A549 (cell line): Measurements from ENCODE around the gene SLC6A20. TPM values are rescaled to one million over a fixed set of nuclear protein-coding genes. Genes with fewer than 3 reads are reported as not detected.

ENCODE experiments used
- ATAC-seq, 2 experiments: fragments of 200-7000 bp in 1 of 2; fragments of >200 bp in 1 of 2; cut with Nextera tagmentation in 1 of 2; cut with Tn5 transposase in 1 of 2; 3 replicates each; pipeline versions ENCODE4 v1.8.0 to v1.9.1; 2018 to 2020; ENCODE audit warnings: mild to moderate bottlenecking in 1 of 2, moderate library complexity in 1 of 2
- CTCF ChIA-PET: fragments of 300-600 bp; sonication (Branson Sonifier 250); formaldehyde crosslinking; extraction: SDS; loops from one replicate; lab custom pipeline; 2021; ENCODE audit warnings: antibody characterized with exemption, inconsistent platforms; lab: Yijun Ruan, JAX
- POLR2A ChIA-PET: fragments of 350-600 bp; formaldehyde crosslinking; extraction: SDS; loops from one replicate; lab custom pipeline; 2021; ENCODE audit warnings: antibody characterized with exemption, inconsistent platforms; lab: Yijun Ruan, JAX
- DNase-seq, 2 experiments: peaks; one replicate each; pipeline versions ENCODE4 v3.0.0 to v3.0.0-alpha.2; 2011 to 2016; ENCODE audit warnings: low read depth in 1 of 2, low spot score in 1 of 2
- FAIRE-seq: peaks from 2 replicates; lab custom pipeline; 2011; peaks lifted over from hg19 to GRCh38; lab: Jason Lieb, UNC
- H3K27ac ChIP-seq, 2 experiments: fragments of >200 bp; sonication (Bioruptor Twin); formaldehyde crosslinking; 3 replicates each; pipeline ENCODE4 v1.5.1; 2016 to 2017
- H3K4me1 ChIP-seq: fragments of >200 bp; sonication (Bioruptor Twin); formaldehyde crosslinking; 3 replicates; pipeline ENCODE4 v1.6.1; 2016
- H3K4me2 ChIP-seq: fragments of >200 bp; sonication (Bioruptor Twin); formaldehyde crosslinking; 3 replicates; pipeline ENCODE4 v1.6.1; 2016
- H3K4me3 ChIP-seq: fragments of >200 bp; sonication (Bioruptor Twin); formaldehyde crosslinking; 3 replicates; pipeline ENCODE4 v1.5.1; 2016
- H3K9me3 ChIP-seq: fragments of >200 bp; sonication (Bioruptor Twin); formaldehyde crosslinking; 3 replicates; pipeline ENCODE4 v1.6.1; 2016
- CEBPB ChIP-seq, 2 experiments: fragments of >200 bp in 1 of 2; sonication (Bioruptor Twin) in 1 of 2; formaldehyde crosslinking in 1 of 2; IDR thresholded peaks; 2 replicates each; pipeline ENCODE4 v1.6.1; 2012 to 2016
- CHD2 ChIP-seq: fragments of 150-350 bp; IDR thresholded peaks from 2 replicates; pipeline ENCODE4 v1.6.1; 2014; ENCODE audit warnings: low read length; ENCODE audit not compliant: partially characterized antibody
- EHF ChIP-seq: fragments of 250-450 bp; sonication (Bioruptor Pico); IDR thresholded peaks from 2 replicates; pipeline ENCODE4 v1.5.0; 2020; ENCODE audit warnings: mild to moderate bottlenecking
- EHMT2 ChIP-seq: fragments of 200-600 bp; sonication (generic); IDR thresholded peaks from 2 replicates; pipeline ENCODE4 v1.6.1; 2016; ENCODE audit warnings: antibody characterized with exemption, low read depth, mild to moderate bottlenecking, moderate library complexity
- ESRRA ChIP-seq: fragments of 150-350 bp; IDR thresholded peaks from 2 replicates; pipeline ENCODE4 v1.6.1; 2014; ENCODE audit warnings: mild to moderate bottlenecking, low read length, borderline replicate concordance
- FOSL2 ChIP-seq, 2 experiments: fragments of 450-650 bp in 1 of 2; fragments of >200 bp in 1 of 2; sonication (Bioruptor Twin) in 1 of 2; formaldehyde crosslinking; IDR thresholded peaks; 2 replicates each; pipeline versions ENCODE4 v1.5.0 to v1.6.1; 2016 to 2020; ENCODE audit warnings: mild to moderate bottlenecking in 1 of 2, moderate library complexity in 1 of 2
- GATA3 ChIP-seq: IDR thresholded peaks from 2 replicates; pipeline ENCODE4 v1.6.1; 2012; ENCODE audit warnings: borderline replicate concordance
- HOXA7 ChIP-seq: fragments of 250-450 bp; sonication (Bioruptor Pico); IDR thresholded peaks from 2 replicates; pipeline ENCODE4 v1.5.0; 2020; ENCODE audit warnings: mild to moderate bottlenecking, moderate library complexity
- HOXB5 ChIP-seq: fragments of 250-450 bp; sonication (Bioruptor Pico); IDR thresholded peaks from 2 replicates; pipeline ENCODE4 v1.5.0; 2020; ENCODE audit warnings: mild to moderate bottlenecking, moderate library complexity
- JUNB ChIP-seq: fragments of >200 bp; sonication (Bioruptor Twin); formaldehyde crosslinking; IDR thresholded peaks from 2 replicates; pipeline ENCODE4 v1.6.1; 2016
- MAFK ChIP-seq: fragments of 450-650 bp; IDR thresholded peaks from 2 replicates; pipeline ENCODE4 v1.6.1; 2014; ENCODE audit not compliant: partially characterized antibody
- NFE2L2 ChIP-seq: fragments of 150-350 bp; conservative IDR thresholded peaks from 2 replicates; pipeline ENCODE4 v1.6.1; 2014; ENCODE audit warnings: low read length
- POLR2A ChIP-seq: IDR thresholded peaks from 2 replicates; pipeline ENCODE4 v1.6.1; 2012; ENCODE audit warnings: mild to moderate bottlenecking, low read length
- POLR2AphosphoS2 ChIP-seq: conservative IDR thresholded peaks from 2 replicates; pipeline ENCODE4 v1.6.1; 2012; ENCODE audit warnings: low read length, improper control_type of control experiment, inconsistent platforms
- RCOR1 ChIP-seq: fragments of 150-350 bp; IDR thresholded peaks from 2 replicates; pipeline ENCODE4 v1.6.1; 2014; ENCODE audit warnings: antibody characterized with exemption, low read length, low read depth
- RFX5 ChIP-seq: fragments of 450-650 bp; IDR thresholded peaks from 2 replicates; pipeline ENCODE4 v1.7.1; 2014; ENCODE audit warnings: antibody characterized with exemption, mild to moderate bottlenecking, moderate library complexity
- RNF2 ChIP-seq: fragments of 200-600 bp; sonication (generic); IDR thresholded peaks from 2 replicates; pipeline ENCODE4 v1.6.1; 2016; ENCODE audit warnings: low read depth, mild to moderate bottlenecking, antibody characterized with exemption, moderate library complexity, borderline replicate concordance
- ZC3H11A ChIP-seq: fragments of 450-650 bp; IDR thresholded peaks from 2 replicates; pipeline ENCODE4 v1.6.1; 2014; ENCODE audit warnings: antibody characterized with exemption, mild to moderate bottlenecking
- ZNF302 ChIP-seq: fragments of 250-450 bp; sonication (Bioruptor Pico); IDR thresholded peaks from 2 replicates; pipeline ENCODE4 v1.9.0; 2021; ENCODE audit warnings: inconsistent platforms, mild to moderate bottlenecking, moderate library complexity
- ZSCAN20 ChIP-seq: fragments of 250-450 bp; sonication (Bioruptor Pico); IDR thresholded peaks from 2 replicates; pipeline ENCODE4 v1.8.0; 2022; ENCODE audit warnings: mild to moderate bottlenecking, moderate library complexity
- WGBS: methylation state at CpG from one replicate; pipeline ENCODE4 v1.1.6; 2017; ENCODE audit errors: missing lambda C conversion rate; 5-methylcytosine and 5-hydroxymethylcytosine counted together
- polyA plus RNA-seq, 4 experiments: library from polyadenylated mRNA; depleted of rRNA in 3 of 4; stranded (reverse); fragments of >200 nt; fragmentation: RNase III in 1 of 4; extraction: RNeasy Plus Mini Kit Qiagen cat#74134 plus additional on column Dnase treatment in 1 of 4; gene quantifications; 2 replicates in 3 of 4; 3 replicates in 1 of 4; pipeline ENCODE4 v1.2.3, GENCODE V29; 2011 to 2017
- TF ChIP-seq, protein P1 (sequence below): IDR thresholded peaks from 2 replicates; pipeline ENCODE4 v1.6.1; 2012; ENCODE audit warnings: low read depth, borderline replicate concordance
- TF ChIP-seq, protein P2 (sequence below): IDR thresholded peaks from 2 replicates; pipeline ENCODE4 v1.6.1; 2012
- TF ChIP-seq, protein P3 (sequence below): fragments of >200 bp; sonication (Bioruptor Twin); formaldehyde crosslinking; IDR thresholded peaks from 2 replicates; pipeline ENCODE4 v1.6.1; 2016
- TF ChIP-seq, protein P4 (sequence below): fragments of 450-650 bp; IDR thresholded peaks from 2 replicates; pipeline ENCODE4 v1.6.1; 2014; ENCODE audit warnings: antibody characterized with exemption
- TF ChIP-seq, protein P5 (sequence below): fragments of 250-450 bp; sonication (Bioruptor Pico); IDR thresholded peaks from 2 replicates; pipeline ENCODE4 v1.5.0; 2020; ENCODE audit warnings: low read depth, mild to moderate bottlenecking, moderate library complexity

Gene SLC6A20
- polyA plus RNA-seq, 2 of the 4 experiments (the other 2 are of a cell fraction): not detected

DNA sequence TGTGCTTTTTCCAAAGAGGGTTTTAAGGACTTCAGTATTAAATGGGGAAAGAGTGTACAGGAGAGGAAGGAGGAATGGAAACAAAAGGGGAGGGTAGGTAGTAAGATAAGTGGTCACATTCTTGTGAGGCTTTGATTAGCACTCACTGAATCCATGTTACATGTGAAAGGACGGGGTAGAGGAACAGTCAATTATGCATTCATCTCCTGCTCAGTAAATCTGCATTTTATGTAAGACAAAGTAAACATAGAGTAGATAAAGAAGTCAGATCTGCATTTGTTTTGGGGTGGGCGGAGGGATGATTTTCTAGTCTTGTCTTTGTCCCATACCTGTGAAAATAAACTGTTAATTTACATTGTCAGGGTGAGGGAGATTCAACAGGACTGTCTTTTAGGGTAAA lies 56.3 kb downstream of the SLC6A20 start (continued):
- TF ChIP-seq, protein P1, sequence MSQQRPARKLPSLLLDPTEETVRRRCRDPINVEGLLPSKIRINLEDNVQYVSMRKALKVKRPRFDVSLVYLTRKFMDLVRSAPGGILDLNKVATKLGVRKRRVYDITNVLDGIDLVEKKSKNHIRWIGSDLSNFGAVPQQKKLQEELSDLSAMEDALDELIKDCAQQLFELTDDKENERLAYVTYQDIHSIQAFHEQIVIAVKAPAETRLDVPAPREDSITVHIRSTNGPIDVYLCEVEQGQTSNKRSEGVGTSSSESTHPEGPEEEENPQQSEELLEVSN: no peak
- TF ChIP-seq POLR2A (no peak), ESRRA (no peak), FOSL2 (IDR thresholded peaks at IDR 0.05) (no peak), FOSL2 (CRISPR knock-in tag; IDR thresholded peaks at IDR 0.05) (no peak)
- TF ChIP-seq, protein P2, sequence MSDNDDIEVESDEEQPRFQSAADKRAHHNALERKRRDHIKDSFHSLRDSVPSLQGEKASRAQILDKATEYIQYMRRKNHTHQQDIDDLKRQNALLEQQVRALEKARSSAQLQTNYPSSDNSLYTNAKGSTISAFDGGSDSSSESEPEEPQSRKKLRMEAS: no peak
- TF ChIP-seq, protein P3, sequence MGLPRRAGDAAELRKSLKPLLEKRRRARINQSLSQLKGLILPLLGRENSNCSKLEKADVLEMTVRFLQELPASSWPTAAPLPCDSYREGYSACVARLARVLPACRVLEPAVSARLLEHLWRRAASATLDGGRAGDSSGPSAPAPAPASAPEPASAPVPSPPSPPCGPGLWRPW: no peak

DNA sequence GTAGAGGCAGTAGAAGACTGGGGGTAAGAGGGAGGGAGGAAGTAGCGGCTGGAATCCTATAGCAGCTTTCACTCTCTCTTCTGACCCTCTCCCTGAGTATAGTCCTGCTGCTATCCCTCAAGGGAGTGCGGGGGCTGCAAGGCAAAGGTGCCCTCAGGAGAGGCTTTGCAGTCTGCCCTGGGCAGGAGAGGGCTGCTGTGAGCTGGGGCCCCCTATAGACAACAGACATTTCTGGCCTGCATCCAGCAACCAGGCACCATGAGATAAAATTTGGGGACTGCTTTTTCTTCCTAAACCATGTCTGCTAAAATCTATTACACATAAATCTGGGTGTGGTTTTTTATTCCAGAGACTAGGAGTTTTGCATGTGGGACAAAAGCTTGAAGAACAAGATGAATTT lies 59.1 kb downstream of the SLC6A20 start:
- no peak for FAIRE-seq
- no peak for ATAC-seq
- no peak for TF ChIP-seq ZNF302 (CRISPR knock-in tag)
- TF ChIP-seq, protein P4, sequence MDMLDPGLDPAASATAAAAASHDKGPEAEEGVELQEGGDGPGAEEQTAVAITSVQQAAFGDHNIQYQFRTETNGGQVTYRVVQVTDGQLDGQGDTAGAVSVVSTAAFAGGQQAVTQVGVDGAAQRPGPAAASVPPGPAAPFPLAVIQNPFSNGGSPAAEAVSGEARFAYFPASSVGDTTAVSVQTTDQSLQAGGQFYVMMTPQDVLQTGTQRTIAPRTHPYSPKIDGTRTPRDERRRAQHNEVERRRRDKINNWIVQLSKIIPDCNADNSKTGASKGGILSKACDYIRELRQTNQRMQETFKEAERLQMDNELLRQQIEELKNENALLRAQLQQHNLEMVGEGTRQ: no peak
- TF ChIP-seq ZSCAN20 (CRISPR knock-in tag): no peak
- TF ChIP-seq JUNB: no peak
- TF ChIP-seq HOXB5 (CRISPR knock-in tag): no peak
- TF ChIP-seq MAFK: no peak
- TF ChIP-seq GATA3: no peak
- no peak for TF ChIP-seq CEBPB (IDR thresholded peaks at IDR 0.05)
- no peak for TF ChIP-seq RNF2
- Histone ChIP-seq H3K27ac (no peak overlapping the region), H3K4me3 (no peak overlapping the region), H3K4me1 (no peaks in the 10 kb centered on the region), H3K4me2 (no peak overlapping the region), H3K9me3 (no peaks in the 10 kb centered on the region)
- ChIA-PET CTCF (interaction anchor here (1.3 kb wide), 1 partner anchor 23 kb away, joined by 3 read pairs; no protein-coding TSS in a partner anchor), POLR2A (no interaction called here)
- 86% methylated on average over 2 of the region's 2 CpGs for WGBS
- DNase-seq: no peak

DNA sequence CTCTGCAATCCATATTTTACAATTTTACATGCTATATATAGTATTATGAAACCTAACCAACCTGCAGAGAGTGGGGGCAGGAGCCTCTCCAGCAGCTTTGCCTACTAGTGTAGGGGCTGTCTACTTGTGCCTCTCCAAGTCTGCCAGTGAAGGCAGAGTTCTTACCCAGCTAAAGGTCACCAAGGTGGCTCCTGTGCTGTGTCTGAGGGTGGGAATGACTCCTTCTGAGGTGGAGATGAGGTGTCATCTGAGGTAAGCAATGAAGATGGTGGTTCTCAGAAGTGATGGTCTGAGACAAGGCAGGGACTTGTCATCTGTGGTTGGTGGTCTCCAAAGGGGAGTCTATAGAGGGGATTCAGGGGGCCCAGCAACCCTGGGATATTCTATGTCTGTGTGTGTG lies 59.6 kb downstream of the SLC6A20 start:
- no peak for FAIRE-seq
- DNase-seq: no peak
- Histone ChIP-seq H3K4me1 (no peaks in the 10 kb centered on the region), H3K4me2 (no peak overlapping the region), H3K4me3 (no peak overlapping the region)
- TF ChIP-seq RCOR1 (no peak), CHD2 (no peak), HOXB5 (CRISPR knock-in tag) (no peak), POLR2AphosphoS2 (no peak), ZSCAN20 (CRISPR knock-in tag) (no peak), NFE2L2 (no peak), GATA3 (no peak), EHMT2 (no peak), EHF (no peak), RFX5 (no peak), HOXA7 (CRISPR knock-in tag) (no peak), POLR2A (no peak), ZC3H11A (no peak), RNF2 (no peak)
- TF ChIP-seq, protein P5, sequence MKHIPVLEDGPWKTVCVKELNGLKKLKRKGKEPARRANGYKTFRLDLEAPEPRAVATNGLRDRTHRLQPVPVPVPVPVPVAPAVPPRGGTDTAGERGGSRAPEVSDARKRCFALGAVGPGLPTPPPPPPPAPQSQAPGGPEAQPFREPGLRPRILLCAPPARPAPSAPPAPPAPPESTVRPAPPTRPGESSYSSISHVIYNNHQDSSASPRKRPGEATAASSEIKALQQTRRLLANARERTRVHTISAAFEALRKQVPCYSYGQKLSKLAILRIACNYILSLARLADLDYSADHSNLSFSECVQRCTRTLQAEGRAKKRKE (CRISPR knock-in tag): no peak
- TF ChIP-seq, protein P2: no peak
- TF ChIP-seq, protein P4: no peak
- TF ChIP-seq, protein P1: no peak
- TF ChIP-seq, all 56 proteins: peak for 0
- Histone ChIP-seq H3K27ac (no peak overlapping the region), H3K9me3 (no peaks in the 10 kb centered on the region)
- ChIA-PET CTCF (interaction anchor here (1.3 kb wide), 1 partner anchor 24 kb away, joined by 3 read pairs; no protein-coding TSS in a partner anchor), POLR2A (no interaction called here)
- ATAC-seq: no peak
